Muscle of leg (tissue), 11 donors: ENCODE measurements around the gene DACT3. TPM values are rescaled to one million over a fixed set of nuclear protein-coding genes. Genes with fewer than 3 reads are reported as not detected.

Experiments used
- DNase-seq: peaks from one replicate; pipeline ENCODE4 v3.0.0; 2013
- H3K27ac ChIP-seq: one replicate; pipeline ENCODE4 v1.5.1; 2013; ENCODE audit warnings: mild to moderate bottlenecking, low read length, control low read depth
- H3K27me3 ChIP-seq: one replicate; pipeline ENCODE4 v1.6.1; 2013; ENCODE audit warnings: low read length; ENCODE audit not compliant: control insufficient read depth, insufficient read depth
- H3K36me3 ChIP-seq: one replicate; pipeline ENCODE4 v1.6.1; 2013; ENCODE audit warnings: low read length; ENCODE audit not compliant: control insufficient read depth, insufficient read depth
- H3K4me1 ChIP-seq: one replicate; pipeline ENCODE4 v1.6.1; 2013; ENCODE audit warnings: low read length; ENCODE audit not compliant: control insufficient read depth, insufficient read depth
- H3K4me3 ChIP-seq: one replicate; pipeline ENCODE4 v1.5.1; 2013; ENCODE audit warnings: low read length, control low read depth
- H3K9me3 ChIP-seq: replicated peaks from 2 replicates; pipeline ENCODE4 v1.6.1; 2013; ENCODE audit warnings: low read depth, low read length; ENCODE audit not compliant: control insufficient read depth
- WGBS: methylation state at CpG from one replicate; pipeline ENCODE4 v1.1.5; 2013; ENCODE audit warnings: missing lambda C conversion rate; ENCODE audit not compliant: insufficient coverage; 5-methylcytosine and 5-hydroxymethylcytosine counted together
- polyA plus RNA-seq, 8 donors: library from polyadenylated mRNA; unstranded; fragments of 120-200 nt; gene quantifications; one replicate each; pipeline versions ENCODE4 v1.2.1 to v1.2.3, GENCODE V29; 2013; ENCODE audit warnings: inconsistent platforms in 1 of 8, low replicate concordance in 1 of 8; ENCODE audit not compliant: insufficient read length in 8 of 8, insufficient read depth in 1 of 8
- total RNA-seq: library from RNA; stranded (reverse); fragments of 120-200 nt; gene quantifications from one replicate; pipeline ENCODE4 v1.2.4, GENCODE V29; 2013

DACT3 gene
- total and polyA plus RNA-seq, 9 donors = 11.5 to 28.9 (median 19.5) TPM

DNA sequence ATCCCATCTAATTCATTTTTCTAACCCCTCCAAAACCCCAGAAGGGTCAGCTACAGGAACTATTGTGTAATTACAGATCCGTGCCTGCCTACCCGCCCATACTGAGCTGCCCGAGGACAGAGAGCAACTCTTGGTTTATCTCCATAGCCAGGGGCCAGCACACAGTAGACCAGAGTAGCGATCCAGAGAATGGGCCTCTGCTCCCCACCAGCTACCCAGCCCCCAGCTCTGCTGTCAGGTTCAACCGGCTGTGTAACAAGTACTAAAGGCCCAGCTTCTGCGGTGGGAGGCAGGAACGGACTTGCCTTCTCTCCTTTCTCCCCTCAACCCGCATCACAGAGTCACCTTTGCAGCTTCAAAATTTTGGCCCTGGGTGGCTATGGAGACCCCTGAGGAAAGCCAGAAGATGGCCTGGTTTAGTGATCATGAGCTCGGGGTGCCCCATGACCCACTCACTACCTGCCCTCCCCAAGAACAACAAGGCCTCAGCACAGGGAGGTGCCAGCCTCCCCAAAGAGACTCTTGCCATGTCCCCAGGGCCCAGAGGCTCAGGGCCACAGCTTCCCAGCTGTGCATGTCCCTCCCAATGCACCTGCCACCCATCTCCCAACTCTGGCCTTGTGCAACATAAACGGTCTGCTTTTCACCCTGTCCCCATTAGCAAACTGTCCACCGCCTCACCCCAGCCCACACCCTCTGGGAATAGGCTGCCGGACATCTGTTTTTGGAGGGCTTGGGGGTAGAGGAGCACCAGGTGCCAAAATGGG, 54.1 kb downstream of the DACT3 start:
- Histone ChIP-seq H3K27ac (no peak overlapping the region), H3K9me3 (no peaks in the 10 kb centered on the region), H3K4me3 (no peak overlapping the region), H3K4me1 (peaks cover 41% of the 10 kb centered on the region), H3K36me3 (peaks cover 58% of the 10 kb centered on the region), H3K27me3 (no peaks in the 10 kb centered on the region)
- 67% methylated on average over 8 of the region's 12 CpGs for whole genome bisulfite sequencing
- no peak for DNase-seq

DNA sequence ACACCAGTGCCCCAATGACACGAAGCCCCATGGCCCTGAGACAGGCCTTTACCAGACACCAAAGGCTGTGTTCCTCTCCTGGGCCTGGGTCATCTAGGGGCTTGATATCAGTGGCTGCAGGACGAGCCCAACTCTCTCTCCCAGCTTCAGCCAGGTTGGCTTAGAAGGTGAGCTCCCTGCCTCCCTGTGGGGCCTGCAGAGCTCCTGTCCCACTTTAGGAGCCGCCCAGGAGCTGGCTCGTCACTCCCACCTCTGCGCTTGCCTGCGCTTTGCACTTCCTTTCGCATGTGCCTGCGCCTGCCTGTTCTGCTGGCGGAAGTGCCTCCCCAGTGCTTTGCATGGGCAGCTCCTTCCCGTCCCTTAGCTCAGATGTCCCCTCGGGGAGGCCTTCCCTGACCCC, 55.0 kb downstream of the DACT3 start:
- Histone ChIP-seq H3K9me3 (no peaks in the 10 kb centered on the region), H3K36me3 (peaks cover 57% of the 10 kb centered on the region), H3K4me3 (no peak overlapping the region), H3K4me1 (peaks cover 42% of the 10 kb centered on the region), H3K27me3 (no peaks in the 10 kb centered on the region), H3K27ac (no peak overlapping the region)
- 83% methylated on average over 11 of the region's 11 CpGs for WGBS
- DNase-seq = no peak

DNA sequence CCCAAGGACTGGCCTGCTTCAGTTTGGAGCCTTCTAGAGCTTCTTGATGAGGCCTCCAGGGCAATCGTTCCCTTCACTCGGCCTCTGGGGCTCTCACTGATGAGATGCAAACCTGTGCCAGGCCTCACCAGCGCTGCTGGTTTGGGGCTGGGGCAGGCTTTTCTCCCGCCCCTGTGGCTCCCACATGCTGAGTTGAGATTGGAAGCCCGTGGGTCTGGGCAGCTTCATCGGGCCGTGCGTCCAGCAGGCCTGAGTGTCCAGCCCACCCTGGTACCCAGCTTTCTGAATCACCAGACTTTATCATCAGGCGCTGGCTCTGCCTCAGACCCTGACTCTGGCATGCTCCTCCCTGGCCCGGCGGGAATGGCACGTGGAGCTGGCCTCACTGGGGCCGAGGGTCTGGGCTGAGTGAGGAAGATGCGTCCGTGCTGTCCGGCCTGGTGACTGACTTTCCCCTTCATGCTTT, 55.6 kb downstream of the DACT3 start:
- Histone ChIP-seq H3K27ac (no peak overlapping the region), H3K36me3 (peaks cover 53% of the 10 kb centered on the region), H3K4me3 (no peak overlapping the region), H3K27me3 (no peaks in the 10 kb centered on the region), H3K9me3 (no peaks in the 10 kb centered on the region), H3K4me1 (peaks cover 39% of the 10 kb centered on the region)
- 85% methylated on average over 11 of the region's 16 CpGs for WGBS
- DNase-seq = no peak

DNA sequence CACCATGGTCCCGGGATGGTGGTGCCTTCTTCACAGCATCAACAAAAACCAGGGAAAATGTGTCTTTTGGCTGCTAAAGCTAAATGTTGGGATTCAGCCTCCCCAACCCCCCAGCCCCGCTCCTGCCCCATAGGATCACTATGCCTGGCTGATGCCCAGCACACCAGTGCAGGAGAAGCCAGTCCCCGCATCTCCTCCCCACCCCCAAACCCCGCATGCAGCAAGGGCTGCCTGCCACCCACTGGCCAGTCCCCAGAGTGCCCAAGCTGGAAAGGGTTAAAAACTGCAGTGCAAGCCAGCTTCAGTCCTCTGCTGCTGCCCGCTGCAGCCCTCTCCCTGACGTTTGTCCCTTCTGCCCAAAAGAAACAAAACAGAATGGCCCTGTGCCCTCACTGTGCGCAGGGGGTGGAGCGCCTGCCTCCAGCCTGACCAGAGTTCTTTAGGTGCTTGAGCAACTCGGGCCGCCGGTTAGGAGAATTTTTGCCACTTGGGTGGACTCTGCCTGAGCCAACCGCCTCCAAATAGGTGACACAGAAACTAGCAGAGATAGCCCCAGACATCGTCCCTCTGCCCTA, 56.1 kb downstream of the DACT3 start:
- Histone ChIP-seq H3K27ac (no peak overlapping the region), H3K9me3 (no peaks in the 10 kb centered on the region), H3K27me3 (no peaks in the 10 kb centered on the region), H3K36me3 (peaks cover 50% of the 10 kb centered on the region), H3K4me3 (no peak overlapping the region), H3K4me1 (peaks cover 44% of the 10 kb centered on the region)
- DNase-seq = no peak
- WGBS = 81% methylated on average over 9 of the region's 13 CpGs

DNA sequence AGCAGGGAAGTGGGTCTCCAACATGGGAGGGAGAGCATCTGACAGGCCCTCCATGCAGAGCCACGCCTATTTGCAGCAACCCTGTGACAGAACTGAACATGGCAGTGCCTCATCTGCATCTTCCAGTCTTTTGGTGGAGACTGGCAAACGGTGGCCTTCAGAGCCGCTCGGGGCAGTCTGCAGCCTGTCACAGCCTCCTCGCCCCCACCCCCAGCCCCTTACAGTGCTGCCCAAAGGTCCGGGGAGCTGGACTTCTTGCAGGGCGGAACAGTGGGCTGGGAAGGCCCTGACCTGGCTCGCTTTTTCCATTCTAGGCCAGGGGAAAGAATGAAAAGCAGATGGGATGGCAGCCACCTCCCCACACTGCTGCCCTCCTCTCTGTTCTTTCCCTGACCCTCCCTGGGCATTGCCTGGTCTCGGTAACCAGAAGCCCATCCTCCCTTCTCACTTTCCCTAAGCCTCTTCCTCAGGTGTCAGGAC, 57.2 kb downstream of the DACT3 start:
- Histone ChIP-seq H3K36me3 (peaks cover 39% of the 10 kb centered on the region), H3K9me3 (peaks cover 5% of the 10 kb centered on the region), H3K27ac (no peak overlapping the region), H3K4me1 (peaks cover 44% of the 10 kb centered on the region), H3K4me3 (no peak overlapping the region), H3K27me3 (no peaks in the 10 kb centered on the region)
- no peak for DNase-seq
- 27% methylated on average over 4 of the region's 9 CpGs for WGBS

DNA sequence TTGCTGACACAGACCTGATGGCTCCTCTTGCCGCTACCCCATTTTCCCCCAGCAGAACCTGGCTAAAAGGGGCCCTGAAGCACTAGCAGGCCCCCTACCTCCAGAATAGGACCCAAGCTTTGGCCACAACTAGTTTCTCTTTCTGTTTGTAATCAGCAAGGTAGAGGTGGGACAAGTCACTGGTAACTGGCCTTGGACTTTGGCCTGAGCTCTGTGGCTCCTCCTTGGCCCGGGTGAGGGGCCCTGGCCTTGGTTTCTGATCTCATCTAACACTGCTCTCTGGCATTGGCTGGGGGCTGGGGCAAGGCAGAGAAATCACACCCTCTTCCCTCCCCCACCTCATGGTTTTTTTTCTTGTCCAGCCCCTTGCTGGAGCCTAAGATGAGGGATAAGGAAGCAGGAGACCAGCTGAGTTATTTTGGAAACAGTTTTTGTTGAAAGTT, 57.8 kb downstream of the DACT3 start:
- peak overlapping the region; percentile 21 for H3K27ac ChIP-seq

DNA sequence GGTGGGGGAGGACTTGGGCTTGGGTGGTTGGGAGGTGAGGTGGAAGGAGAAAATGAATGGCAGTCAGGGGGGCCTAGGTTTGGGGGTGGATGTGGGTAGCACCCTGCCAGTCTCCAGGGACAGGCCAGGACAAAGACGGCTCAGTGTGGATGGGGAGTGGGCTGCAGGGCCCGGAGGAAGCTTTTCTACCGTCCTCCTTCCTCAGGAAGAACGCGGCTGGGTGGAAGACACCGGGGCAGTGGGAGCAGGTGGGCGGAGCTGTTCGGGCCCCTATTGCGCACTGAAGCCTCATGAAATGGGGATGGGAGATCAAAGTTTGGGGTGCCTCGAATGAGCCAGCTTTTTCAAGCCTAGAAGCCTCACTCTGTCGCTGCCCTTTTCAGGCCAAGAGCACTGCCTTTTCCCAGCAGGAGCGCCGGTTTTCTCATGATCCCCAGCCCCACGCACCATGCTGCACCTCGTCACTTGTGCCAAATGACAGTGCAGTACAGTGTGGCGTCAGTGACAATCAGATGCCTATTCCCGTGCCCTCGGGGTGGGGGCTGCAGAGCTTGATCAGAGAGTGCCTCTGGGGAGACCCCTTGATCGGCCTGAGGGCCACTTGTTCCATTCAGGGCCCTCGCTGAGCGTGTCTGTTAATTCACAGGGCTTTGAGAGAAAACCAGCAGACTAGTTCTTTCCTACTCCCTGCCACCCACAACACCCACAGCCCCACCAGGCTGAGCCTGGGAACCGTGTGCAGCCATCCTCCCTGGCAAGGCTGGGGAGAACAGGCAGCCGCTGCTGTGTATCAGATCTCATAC, 58.4 kb downstream of the DACT3 start:
- 17% methylated on average over 17 of the region's 23 CpGs for WGBS
- no peak for DNase-seq
- H3K27me3 ChIP-seq = no peaks in the 10 kb centered on the region
- H3K4me3 ChIP-seq = peak overlapping the region; percentile 100
- H3K36me3 ChIP-seq = peaks cover 27% of the 10 kb centered on the region
- H3K27ac ChIP-seq = peak overlapping the region; percentile 96
- peaks cover 44% of the 10 kb centered on the region for H3K4me1 ChIP-seq
- peaks cover 6% of the 10 kb centered on the region for H3K9me3 ChIP-seq

More for the DNA sequence above, 57.8 kb downstream of the DACT3 start:
- Histone ChIP-seq H3K9me3 (peaks cover 6% of the 10 kb centered on the region), H3K4me1 (peaks cover 44% of the 10 kb centered on the region), H3K36me3 (peaks cover 33% of the 10 kb centered on the region), H3K4me3 (peak overlapping the region; percentile 100), H3K27me3 (no peaks in the 10 kb centered on the region)
- DNase-seq = no peak
- WGBS = 0% methylated on average over 1 of the region's 2 CpGs

DNA sequence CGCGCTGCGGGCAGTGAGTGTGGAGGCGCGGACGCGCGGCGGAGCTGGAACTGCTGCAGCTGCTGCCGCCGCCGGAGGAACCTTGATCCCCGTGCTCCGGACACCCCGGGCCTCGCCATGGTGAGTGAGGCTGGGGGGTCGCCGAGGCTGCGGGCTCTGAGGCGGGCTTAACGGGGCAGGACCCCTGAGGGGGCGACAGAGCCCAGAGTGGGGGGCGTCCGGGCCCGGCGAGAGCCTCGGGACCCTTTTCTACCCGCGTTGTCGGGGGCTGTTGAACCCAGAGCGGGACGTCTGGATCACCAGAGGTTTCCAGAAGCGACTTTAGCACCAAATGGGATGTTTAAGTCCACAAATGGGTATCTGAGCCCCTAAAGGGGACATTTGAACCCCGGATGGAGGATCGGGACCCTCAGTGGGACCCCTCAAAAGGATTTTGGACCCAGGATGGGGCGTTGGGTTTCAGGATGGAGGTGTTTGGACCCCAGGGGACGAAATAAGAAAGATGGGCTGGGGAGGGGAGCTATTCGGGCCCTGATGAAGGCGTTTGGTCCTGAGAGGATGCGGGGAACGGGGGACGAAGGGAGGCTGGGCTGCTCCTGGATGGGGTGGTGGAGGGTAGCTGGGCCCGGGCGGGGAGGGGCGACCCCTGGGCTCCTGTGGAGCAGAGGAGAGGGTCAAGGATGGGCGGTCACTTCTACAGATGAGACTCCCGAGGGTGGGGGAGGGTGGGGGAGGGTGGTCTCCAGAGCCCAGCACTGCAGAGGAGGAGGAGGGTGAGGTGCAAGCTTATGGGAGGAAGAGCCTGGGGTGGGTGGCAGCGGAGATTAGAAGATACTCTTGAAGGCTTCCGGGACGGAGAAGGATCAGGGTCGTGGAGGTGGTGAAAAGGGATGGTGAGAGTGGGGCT, 59.4 kb downstream of the DACT3 start, which contains the start of gene CALM3:
Gene CALM3 (plus strand): TSS at position 13 of the 907 bp plus-strand sequence. CDS start 105 bp downstream, at position 118.
- Histone ChIP-seq H3K36me3 (peaks cover 17% of the 10 kb centered on the region), H3K9me3 (peaks cover 6% of the 10 kb centered on the region), H3K27ac (peak within 1 kb of the TSS; percentile 99), H3K4me1 (peaks cover 37% of the 10 kb centered on the region), H3K27me3 (no peaks in the 10 kb centered on the region), H3K4me3 (peak within 1 kb of the TSS; percentile 100)
- under 1% methylated on average over 50 of the region's 51 CpGs for WGBS
- DNase-seq = peak; percentile 47
